ENCODE results near the gene ZSCAN5B. TPM values are rescaled to one million over a fixed set of nuclear protein-coding genes. Genes with fewer than 3 reads are reported as not detected.
"Not testable (repeated sequence)": the region's sequence is repeated elsewhere in the genome, so short reads cannot be mapped to it uniquely, and the experiment has no call there.

ZSCAN5B gene
- total and polyA plus RNA-seq, 2 donors (not counting 1 experiment from before 2014, with no cell fraction given) = not detected

GRCh38 chr19:56176310-56176709, 21.3 kb downstream of the ZSCAN5B start:
- 100% methylated on average over 2 of the region's 11 CpGs for WGBS (ENCODE audit: insufficient coverage)
- H3K4me3 Mint-ChIP-seq; H2AFZ ChIP-seq (ENCODE audit: insufficient read depth, low read depth, low read length, poor library complexity, severe bottlenecking); H3K4me1 Mint-ChIP-seq; DNase-seq; H3K36me3 ChIP-seq (replicated peaks in 1 of 2; ENCODE audit: control extremely low read depth in 1 of 2, control insufficient read depth in 1 of 2, extremely low read depth in 1 of 2, insufficient read depth in 2 of 2, low read length in 1 of 2); H3K4me1 ChIP-seq (ENCODE audit: control insufficient read depth in 2 of 2, insufficient read depth in 2 of 2, low read length in 2 of 2); ATAC-seq (ENCODE audit: low read depth); H3K27ac ChIP-seq (ENCODE audit: low read length in 2 of 2); H3K9me3 Mint-ChIP-seq (ENCODE audit: insufficient read depth); H3K79me2 ChIP-seq (ENCODE audit: control insufficient read depth, insufficient read depth, low read length); H3K4me2 ChIP-seq (replicated peaks; ENCODE audit: low read depth, low read length, poor library complexity, severe bottlenecking); intact Hi-C loops (cut with micrococcal nuclease); H3K9me3 ChIP-seq (ENCODE audit: control extremely low read depth in 1 of 3, control insufficient read depth in 2 of 3, insufficient read depth in 1 of 3, low read length in 2 of 3); POLR2A ChIA-PET; H3K27me3 ChIP-seq (replicated peaks in 1 of 4; ENCODE audit: control extremely low read depth in 1 of 4, control insufficient read depth in 3 of 4, insufficient read depth in 4 of 4, low read length in 3 of 4); H3K4me3 ChIP-seq (ENCODE audit: control extremely low read depth in 1 of 5, extremely low read depth in 1 of 5, insufficient read depth in 1 of 5, low read depth in 2 of 5, low read length in 4 of 5); H3K9ac ChIP-seq (ENCODE audit: low read length); H4K20me1 ChIP-seq (ENCODE audit: control insufficient read depth, insufficient read depth, low read length, poor library complexity, severe bottlenecking); H3K27ac Mint-ChIP-seq: not testable (repeated sequence)
- CTCF ChIA-PET = interaction anchor here (1.3 to 16.2 kb wide), 2 partner anchors 99 to 110 kb away, joined by 4 to 196 read pairs; no protein-coding TSS in a partner anchor
- H3K27me3 Mint-ChIP-seq = peaks cover 12% of the 10 kb centered on the region

- H3K9ac ChIP-seq (ENCODE audit: low read length); H3K4me1 ChIP-seq (ENCODE audit: control insufficient read depth in 2 of 2, insufficient read depth in 2 of 2, low read length in 2 of 2); H3K4me1 Mint-ChIP-seq; H3K4me2 ChIP-seq (replicated peaks; ENCODE audit: low read depth, low read length, poor library complexity, severe bottlenecking); POLR2A ChIA-PET; H2AFZ ChIP-seq (ENCODE audit: insufficient read depth, low read depth, low read length, poor library complexity, severe bottlenecking); H3K27me3 ChIP-seq (replicated peaks in 1 of 4; ENCODE audit: control extremely low read depth in 1 of 4, control insufficient read depth in 3 of 4, insufficient read depth in 4 of 4, low read length in 3 of 4); H3K27ac Mint-ChIP-seq; H4K20me1 ChIP-seq (ENCODE audit: control insufficient read depth, insufficient read depth, low read length, poor library complexity, severe bottlenecking); H3K27ac ChIP-seq (ENCODE audit: low read length in 2 of 2); H3K79me2 ChIP-seq (ENCODE audit: control insufficient read depth, insufficient read depth, low read length); DNase-seq; H3K36me3 ChIP-seq (replicated peaks in 1 of 2; ENCODE audit: control extremely low read depth in 1 of 2, control insufficient read depth in 1 of 2, extremely low read depth in 1 of 2, insufficient read depth in 2 of 2, low read length in 1 of 2); H3K4me3 ChIP-seq (ENCODE audit: control extremely low read depth in 1 of 5, extremely low read depth in 1 of 5, insufficient read depth in 1 of 5, low read depth in 2 of 5, low read length in 4 of 5); intact Hi-C loops (cut with micrococcal nuclease); H3K9me3 Mint-ChIP-seq (ENCODE audit: insufficient read depth); H3K9me3 ChIP-seq (ENCODE audit: control extremely low read depth in 1 of 3, control insufficient read depth in 2 of 3, insufficient read depth in 1 of 3, low read length in 2 of 3); ATAC-seq (ENCODE audit: low read depth); H3K4me3 Mint-ChIP-seq: not testable (repeated sequence)
- CTCF ChIA-PET = interaction anchor here (1.1 to 16.2 kb wide), 3 partner anchors 77 to 110 kb away, joined by 3 to 196 read pairs (median 4); no protein-coding TSS in a partner anchor
- WGBS (ENCODE audit: insufficient coverage) = 79% methylated on average over 14 of the region's 15 CpGs
- H3K27me3 Mint-ChIP-seq = peaks cover 12% of the 10 kb centered on the region
These were observed 21.7 kb downstream of the ZSCAN5B start, which contains the start of gene GALP for GRCh38 chr19:56175861-56176307. TSS of gene GALP (plus strand) at chr19:56176008. CDS start at chr19:56177109, 1,101 bp downstream.

Data from B cell (primary cell).